AG09309 (cell line): ENCODE measurements around the gene DIS3L2.
"Not testable (repeated sequence)": the region's sequence is repeated elsewhere in the genome, so short reads cannot be mapped to it uniquely, and the experiment has no call there.

ENCODE experiments used
- DNase-seq: peaks from one replicate; pipeline ENCODE4 v3.0.0-alpha.2; 2010; ENCODE audit warnings: low read depth
- H3K4me3 ChIP-seq: 2 replicates; pipeline ENCODE4 v1.5.1; 2011; ENCODE audit warnings: mild to moderate bottlenecking, low read depth, low read length, moderate library complexity; ENCODE audit not compliant: control insufficient read depth
- TF ChIP-seq, protein P1 (sequence below): IDR thresholded peaks from 2 replicates; pipeline ENCODE4 v1.5.1; 2011; ENCODE audit warnings: mild to moderate bottlenecking, low read depth, low read length, inconsistent platforms; ENCODE audit not compliant: insufficient read depth, control insufficient read depth; ENCODE audit errors: missing control alignments

DIS3L2 gene

DNA sequence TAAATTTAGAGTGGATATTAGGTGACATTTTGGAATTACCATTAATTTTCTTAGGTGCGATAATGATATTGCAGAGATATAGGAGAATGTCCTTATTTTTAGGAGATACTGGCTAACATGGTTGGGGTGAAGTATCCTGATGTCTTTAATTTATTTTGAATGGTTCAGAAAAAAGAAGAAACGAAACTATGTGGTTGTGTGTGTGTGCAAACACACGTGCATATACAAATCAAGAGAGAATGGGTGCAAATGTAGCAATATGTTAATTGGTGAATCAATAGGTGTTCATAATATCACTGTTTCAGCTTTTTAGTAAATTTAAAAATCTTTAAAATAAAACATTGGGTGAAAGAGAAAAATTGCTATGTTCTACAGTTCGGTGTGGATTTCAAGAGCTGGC is 140.9 kb downstream of the DIS3L2 start:
- DNase-seq: no peak
- no peak overlapping the region for H3K4me3 ChIP-seq
- TF ChIP-seq, protein P1, sequence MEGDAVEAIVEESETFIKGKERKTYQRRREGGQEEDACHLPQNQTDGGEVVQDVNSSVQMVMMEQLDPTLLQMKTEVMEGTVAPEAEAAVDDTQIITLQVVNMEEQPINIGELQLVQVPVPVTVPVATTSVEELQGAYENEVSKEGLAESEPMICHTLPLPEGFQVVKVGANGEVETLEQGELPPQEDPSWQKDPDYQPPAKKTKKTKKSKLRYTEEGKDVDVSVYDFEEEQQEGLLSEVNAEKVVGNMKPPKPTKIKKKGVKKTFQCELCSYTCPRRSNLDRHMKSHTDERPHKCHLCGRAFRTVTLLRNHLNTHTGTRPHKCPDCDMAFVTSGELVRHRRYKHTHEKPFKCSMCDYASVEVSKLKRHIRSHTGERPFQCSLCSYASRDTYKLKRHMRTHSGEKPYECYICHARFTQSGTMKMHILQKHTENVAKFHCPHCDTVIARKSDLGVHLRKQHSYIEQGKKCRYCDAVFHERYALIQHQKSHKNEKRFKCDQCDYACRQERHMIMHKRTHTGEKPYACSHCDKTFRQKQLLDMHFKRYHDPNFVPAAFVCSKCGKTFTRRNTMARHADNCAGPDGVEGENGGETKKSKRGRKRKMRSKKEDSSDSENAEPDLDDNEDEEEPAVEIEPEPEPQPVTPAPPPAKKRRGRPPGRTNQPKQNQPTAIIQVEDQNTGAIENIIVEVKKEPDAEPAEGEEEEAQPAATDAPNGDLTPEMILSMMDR: no peak

DNA sequence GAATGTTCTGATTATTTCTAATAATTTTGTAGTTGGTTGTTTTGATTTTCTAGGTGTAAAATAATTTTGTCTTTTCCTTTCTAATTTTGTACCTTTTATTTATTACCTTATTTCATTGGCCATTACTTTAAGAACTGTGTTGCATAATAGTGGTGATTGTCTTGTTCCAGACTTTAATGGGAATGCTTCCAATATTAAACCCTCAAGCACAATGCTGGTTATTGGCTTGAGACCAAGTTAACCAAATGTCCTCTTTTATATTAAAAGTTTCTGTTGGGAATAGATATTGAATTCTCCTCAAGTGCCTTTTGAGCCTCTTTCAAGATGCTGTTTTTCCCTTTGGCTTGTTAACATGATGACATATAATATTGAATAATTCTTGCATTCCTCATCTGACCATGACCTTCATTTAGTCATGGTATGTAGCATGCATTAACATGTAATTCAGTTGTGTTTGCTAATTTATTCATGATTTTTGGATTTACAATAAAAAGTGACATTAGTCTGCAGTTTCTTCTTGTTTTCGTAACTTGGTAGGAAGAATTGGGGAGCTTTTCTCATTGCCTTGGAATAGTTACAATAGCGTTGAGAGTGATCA is 141.7 kb downstream of the DIS3L2 start:
- TF ChIP-seq, protein P1: no peak
- peak; percentile 7 for DNase-seq
- H3K4me3 ChIP-seq: no peak overlapping the region

DNA sequence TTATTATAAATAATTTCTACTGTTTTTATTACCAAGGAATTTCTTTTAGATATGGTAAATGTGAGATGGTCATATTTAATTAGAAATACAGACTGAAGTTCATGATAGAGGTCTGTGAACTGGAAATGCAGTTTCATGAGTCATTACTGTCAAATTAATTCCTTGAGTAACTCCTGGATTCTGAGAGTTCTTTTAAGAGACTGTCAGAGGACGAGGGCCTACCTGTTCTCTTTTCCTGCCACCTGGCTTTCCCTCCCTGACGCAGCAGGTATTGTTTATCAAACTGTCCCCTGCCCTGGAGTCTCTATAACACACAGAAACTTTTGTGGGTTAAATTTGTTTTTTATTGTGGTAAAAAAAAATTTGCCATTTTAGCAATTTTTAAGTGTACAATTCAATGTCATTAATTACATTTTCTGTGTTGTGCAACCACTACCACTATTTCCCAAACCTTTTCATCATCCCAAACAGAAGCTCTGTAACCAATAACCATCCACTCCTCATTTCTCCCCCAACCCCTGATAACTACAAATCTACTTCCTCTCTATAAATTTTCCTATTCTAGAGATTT is 142.6 kb downstream of the DIS3L2 start:
- TF ChIP-seq, protein P1: no peak
- H3K4me3 ChIP-seq: no peak overlapping the region

DNA sequence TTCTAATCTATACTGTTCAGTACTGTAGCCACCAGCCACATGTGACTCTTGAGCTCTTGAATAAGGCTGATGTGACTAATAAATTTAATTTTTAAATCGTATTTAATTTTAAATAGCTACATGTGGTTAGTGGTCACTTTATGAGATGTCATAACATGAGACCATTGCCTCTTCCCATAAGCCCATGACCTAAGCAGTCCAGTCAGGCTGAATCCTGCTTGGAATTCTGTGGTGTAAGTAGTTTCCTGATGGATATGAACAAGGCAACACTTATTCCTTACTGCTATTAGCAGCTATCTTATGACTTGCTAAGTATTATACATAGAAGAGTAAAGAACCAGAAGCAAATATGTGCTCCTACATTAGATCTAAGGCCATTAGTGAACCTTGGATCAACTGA is 150.0 kb downstream of the DIS3L2 start:
- no peak for DNase-seq
- TF ChIP-seq, protein P1: no peak
- no peak overlapping the region for H3K4me3 ChIP-seq

More for the DNA sequence above, 142.6 kb downstream of the DIS3L2 start:
- no peak for DNase-seq

DNA sequence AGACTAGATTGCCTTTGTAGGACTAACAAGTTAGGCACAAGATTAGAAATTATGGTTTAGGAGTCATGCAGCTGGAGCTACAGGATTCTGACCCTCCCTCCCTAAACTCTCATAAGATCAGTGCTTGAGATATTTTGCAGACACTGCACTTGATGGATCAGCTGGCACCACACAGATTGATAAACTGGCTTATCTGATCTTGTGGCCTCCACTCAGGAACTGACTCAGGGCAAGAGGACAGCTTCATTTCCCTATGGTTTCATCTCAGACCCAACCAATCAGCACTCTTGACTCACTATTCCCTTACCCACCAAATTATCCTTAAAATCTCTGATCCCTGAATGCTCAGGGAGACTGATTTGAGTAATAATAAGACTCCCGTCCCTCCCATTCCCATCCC is 152.3 kb downstream of the DIS3L2 start:
- TF ChIP-seq, protein P1: no peak
- no peak overlapping the region for H3K4me3 ChIP-seq
- DNase-seq: no peak

DNA sequence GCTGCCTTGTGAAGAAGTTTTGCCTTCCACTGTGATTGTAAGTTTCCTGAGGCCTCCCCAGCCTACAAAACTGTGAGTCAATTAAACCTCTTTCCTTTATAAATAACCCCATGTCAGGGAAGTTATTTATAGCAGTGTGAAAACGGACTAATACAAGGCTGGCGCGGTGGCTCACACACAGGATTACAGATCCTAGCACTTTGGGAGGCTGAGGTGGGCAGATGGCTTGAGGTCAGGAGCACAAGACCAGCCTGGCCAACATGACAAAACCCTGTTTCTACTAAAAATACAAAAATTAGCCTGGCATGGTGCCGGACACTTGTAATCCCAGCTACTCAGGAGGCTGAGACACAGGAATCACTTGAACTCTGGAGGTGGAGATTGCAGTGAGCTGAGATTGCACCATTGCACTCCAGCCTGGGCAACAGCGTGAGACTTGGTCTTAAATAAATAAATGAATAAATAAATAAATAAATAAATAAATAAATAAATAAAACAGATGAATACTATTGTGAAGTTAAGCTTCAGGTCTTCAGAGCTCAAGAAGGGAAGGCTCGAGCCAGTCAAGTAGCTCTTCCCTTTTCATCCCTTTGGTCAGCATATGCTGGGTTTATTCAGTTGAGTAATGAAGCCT is 154.3 kb downstream of the DIS3L2 start:
- H3K4me3 ChIP-seq, DNase-seq: not testable (repeated sequence)

DNA sequence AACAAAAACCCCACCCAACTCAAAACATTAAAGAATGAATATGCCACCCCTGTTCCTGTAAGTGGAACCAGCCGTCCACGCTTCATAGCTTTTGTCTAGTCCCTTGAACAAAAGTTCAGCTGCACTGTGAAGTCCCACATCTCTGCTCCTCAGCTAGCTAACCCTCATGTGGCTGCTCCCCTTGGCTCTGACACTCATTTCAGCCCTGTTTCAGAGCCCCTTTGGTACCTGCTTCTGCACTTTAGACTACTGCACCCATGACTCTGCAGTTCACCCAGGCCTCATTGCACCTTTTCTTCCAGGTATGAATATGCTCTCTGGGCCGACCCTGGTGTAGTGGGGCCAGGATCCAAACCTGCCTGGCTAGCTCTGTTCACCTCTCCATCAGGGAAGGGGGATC is 155.3 kb downstream of the DIS3L2 start:
- TF ChIP-seq, protein P1: no peak
- no peak overlapping the region for H3K4me3 ChIP-seq
- DNase-seq: no peak
